HG03108 (cell line): ENCODE results near the gene CAPZB.

Source experiments
- ATAC-seq: cut with Tn5 transposase; IDR thresholded peaks from one replicate; pipeline ENCODE4 v1.9.1; 2021; ENCODE audit warnings: moderate library complexity; ENCODE audit not compliant: unreplicated experiment

The CAPZB gene

GRCh38 chr1:19432943-19433718, 52.2 kb downstream of the CAPZB start:
- ATAC-seq, result no peak

- no peak for ATAC-seq
These were observed 54.9 kb downstream of the CAPZB start for GRCh38 chr1:19430121-19431068.

DNA sequence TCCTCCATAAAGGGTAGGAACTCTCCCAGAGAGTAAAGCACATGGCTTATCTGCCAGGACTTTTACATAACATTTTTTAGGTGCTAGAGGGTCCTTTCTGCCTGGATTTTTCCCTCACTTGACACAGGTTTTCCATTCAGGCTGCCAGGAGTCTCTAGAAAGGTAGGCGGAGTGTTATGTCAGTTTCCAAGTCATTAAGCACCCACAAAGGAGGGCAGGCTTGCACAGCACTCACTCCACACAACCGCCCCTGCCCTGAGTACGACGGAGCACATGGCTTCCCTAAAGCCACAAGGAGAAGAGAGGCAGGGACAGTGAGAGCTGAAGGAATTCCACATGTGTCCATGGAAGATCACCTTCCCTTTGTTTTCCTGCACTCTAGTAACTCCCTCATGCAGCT, 55.7 kb downstream of the CAPZB start:
- ATAC-seq, result no peak

- no peak for ATAC-seq
These were observed 58.1 kb downstream of the CAPZB start for GRCh38 chr1:19427087-19427781.

DNA sequence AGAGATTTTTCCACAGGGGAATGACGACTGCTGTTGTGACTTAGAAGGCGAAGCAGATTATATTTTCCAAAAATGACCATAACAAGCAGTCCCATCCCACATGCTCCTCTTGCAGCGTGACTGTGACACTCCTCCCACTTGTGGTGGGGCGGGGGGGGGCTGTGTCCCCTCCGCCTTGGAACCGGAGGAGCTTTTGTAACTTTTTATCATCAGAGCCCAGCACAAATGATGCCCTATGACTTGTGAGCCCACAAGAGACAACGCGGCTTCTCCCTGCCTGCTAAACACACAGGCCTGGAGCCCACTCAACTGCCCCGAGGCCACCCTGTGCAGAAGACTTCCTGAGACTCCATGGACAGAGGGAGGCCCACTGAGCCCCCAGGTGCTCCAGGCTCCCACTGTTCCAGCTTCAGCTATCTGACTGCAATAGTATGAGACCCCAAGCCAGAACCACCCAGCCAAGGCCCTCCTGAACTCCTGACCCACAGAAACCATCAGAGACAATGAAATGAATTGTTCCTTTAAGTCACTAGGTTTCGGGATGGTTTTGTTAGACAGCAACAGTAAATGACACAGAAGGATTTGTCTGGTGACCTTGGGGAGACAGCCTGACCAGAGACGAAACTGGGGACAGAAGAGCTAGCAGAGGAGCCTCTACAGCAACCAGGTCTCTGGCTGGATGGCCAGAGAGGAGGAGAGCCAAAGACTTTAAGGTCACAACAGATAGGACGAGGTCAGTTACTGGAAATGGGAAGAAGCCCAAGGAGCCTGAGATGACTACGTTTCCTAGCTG, 58.8 kb downstream of the CAPZB start:
- no peak for ATAC-seq

- ATAC-seq, result no peak
These were observed 59.6 kb downstream of the CAPZB start for GRCh38 chr1:19425646-19426239.

DNA sequence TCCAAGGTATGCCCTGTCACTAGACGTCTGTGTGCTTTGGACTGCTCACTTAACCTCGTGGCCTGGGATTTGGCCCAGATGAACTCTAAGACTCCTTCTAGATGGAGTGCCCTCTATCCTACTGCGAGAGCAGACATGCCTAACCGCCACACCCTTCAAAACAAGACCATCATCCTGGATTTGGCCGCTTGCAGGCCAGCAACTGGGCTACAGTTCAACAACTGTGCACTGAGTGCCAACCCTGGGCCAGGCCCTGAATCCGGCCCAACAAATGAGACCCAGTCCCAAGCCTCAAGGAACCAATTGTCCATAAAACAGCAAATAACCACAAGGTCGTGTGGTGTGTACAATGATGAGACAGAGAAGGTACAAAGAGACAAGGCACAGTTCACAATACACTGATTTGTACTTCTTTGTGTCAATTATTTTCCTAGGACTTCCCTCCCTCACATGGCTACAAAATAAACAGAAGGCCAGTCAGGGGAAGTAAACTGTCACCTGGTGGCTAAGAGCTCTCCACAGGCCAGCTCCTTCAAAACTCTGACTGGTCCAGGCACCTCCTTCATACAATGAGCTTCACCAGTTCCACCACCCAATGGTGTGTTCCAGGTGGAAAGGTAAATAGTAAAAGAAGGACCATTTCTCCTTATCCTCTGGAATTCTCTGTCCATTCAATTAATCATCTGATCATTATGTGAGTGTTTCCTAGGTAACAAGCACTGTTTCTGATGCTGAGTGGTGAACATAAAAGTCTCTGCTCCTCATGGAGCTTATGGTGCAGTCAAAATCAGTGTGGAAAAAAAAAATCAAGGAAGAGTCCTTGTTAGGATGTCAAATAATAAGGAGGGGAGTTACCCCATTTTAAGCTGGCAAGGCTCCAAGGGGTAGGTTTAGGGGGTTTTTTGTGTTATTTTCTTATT, 60.4 kb downstream of the CAPZB start:
- no peak for ATAC-seq

DNA sequence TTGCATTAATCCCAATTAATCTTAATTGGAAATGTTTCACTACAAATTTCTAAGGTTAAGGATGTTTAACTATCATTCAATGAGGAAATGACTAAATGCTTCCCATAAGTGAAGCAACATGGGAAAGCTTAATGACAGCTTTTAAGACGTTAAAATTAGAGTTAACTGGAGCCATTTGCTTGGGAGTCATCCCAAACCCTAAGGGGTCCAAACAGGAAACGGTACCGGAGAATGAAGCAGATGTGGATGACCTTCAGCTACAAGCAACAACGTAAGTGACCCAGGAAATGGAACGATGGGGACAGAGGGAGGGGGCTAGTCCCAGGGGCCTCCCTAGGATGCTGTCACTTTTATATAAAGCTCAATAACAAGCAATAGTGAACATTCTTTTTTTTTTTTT, 62.2 kb downstream of the CAPZB start:
- ATAC-seq, result no peak

- ATAC-seq, result no peak
These were observed 64.0 kb downstream of the CAPZB start for GRCh38 chr1:19421365-19421764.

GRCh38 chr1:19420606-19421005, 64.7 kb downstream of the CAPZB start:
- ATAC-seq, result no peak

GRCh38 chr1:19419691-19420090, 65.6 kb downstream of the CAPZB start:
- no peak for ATAC-seq

DNA sequence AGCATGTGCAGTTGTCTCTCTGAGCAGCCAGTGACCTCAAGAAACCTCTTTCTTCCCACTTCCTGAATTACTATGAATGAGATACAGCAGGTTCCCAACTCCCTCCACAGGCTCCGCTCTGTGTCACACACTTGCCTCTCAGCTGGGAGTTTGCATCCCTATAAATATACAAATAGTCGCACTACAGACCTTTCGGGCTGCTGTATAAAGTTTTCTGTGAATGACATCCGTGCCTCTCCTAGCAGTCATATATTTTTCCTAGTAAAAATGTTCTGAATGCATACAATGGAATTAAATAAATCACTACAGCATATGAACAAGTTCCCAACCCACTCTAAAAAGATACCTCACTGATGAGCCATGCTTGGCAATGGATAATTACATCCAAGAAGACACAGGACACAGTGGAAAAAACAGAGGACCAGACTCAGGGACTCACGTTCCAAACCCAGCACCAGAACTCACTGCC, 66.8 kb downstream of the CAPZB start:
- no peak for ATAC-seq

GRCh38 chr1:19416921-19417470, 68.3 kb downstream of the CAPZB start:
- ATAC-seq, result no peak

DNA sequence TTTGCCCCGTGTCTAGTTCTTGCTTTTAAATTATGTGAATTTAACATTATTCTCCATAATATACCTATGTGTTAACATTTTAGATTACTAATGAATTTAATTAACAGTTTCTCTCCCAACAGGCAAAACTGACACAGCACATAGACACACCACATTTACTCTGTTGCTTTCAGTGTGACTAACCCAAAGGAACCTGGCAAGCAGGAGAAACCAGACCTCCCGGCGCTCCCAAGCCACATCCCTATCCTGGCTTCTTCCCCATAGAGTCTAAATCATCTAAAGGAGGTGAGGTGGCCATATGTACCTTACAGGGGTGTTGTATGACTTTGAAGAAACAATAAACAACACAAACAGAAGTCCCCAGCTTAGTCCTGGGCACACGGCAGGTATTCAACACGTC, 69.2 kb downstream of the CAPZB start:
- no peak for ATAC-seq

- ATAC-seq, result no peak
These were observed 70.7 kb downstream of the CAPZB start for GRCh38 chr1:19414515-19415121.

DNA sequence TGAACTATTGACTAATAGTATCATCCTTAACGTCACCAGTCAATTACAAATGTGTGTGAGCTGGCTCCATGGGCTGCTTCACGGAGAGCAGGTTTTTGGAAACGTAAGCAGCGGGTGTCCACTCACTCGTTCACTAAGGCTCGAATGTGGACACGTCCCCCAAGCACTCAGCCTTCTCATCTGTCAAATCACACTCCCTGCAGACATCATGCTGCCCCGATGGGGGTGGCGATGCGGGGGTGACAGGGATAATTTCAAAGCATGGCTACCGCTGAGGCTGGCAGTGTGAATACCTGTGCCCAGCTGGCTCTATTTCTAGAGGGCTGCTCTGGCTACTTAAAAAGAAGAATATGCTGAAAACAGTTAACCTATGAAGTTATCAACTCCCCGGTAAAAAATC, 71.3 kb downstream of the CAPZB start:
- ATAC-seq, result no peak

DNA sequence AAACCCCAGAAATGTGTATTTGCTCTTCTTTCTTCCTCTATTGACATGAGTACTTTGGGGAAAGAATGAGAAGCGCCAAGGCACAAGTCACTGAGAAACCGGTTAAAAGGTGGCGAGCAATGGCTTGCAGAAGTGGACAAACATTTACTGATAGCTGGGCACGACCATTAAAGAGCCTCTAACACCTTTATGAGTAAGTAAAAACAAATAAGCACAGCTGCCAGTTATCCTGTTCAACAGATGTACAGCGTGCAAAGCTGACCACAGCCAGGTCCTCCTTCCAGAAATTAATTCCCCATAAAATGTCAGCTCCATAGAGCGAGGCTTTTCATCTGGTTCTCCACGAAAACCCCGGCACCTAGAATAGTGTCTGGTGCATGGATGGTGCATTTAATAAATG, 72.7 kb downstream of the CAPZB start:
- ATAC-seq, result no peak

DNA sequence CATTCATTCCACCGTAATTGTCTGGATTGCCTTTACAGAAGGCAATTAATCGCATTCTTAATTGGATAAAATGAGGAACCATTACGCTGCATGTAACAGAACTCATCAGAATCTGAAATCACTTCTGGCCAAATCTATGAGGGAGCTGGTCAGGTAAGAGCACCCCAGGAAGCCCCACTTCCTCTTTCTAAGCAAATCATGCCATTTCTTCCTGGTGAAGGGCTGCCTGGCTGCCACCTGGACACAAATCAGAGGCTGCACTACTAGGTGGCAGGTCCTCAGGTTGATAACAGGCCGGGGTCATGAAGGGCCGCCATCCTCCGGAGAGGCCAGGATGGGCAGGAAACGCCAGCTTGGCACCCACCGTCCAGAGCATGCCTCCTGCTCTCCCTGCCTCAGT, 73.7 kb downstream of the CAPZB start:
- ATAC-seq, result no peak
